K562 (cell line): ENCODE data around the gene IP6K3. TPM values are rescaled to one million over a fixed set of nuclear protein-coding genes. Genes with fewer than 3 reads are reported as not detected.

ENCODE experiments used
- CCNT2 ChIP-seq: IDR thresholded peaks from 2 replicates; pipeline ENCODE4 v1.6.1; 2011; ENCODE audit warnings: borderline replicate concordance, low read depth, mild to moderate bottlenecking, moderate library complexity, mixed read lengths, low read length; ENCODE audit not compliant: insufficient read length; ENCODE audit errors: extremely low read depth
- CHCHD3 ChIP-seq: fragments of 250-450 bp; sonication (Bioruptor Pico); IDR thresholded peaks from 2 replicates; pipeline ENCODE4 v2.1.2; 2022; ENCODE audit warnings: mild to moderate bottlenecking
- CHD4 ChIP-seq: fragments of 200-600 bp; sonication (generic); IDR thresholded peaks from 3 replicates; pipeline ENCODE4 v1.6.1; 2012; ENCODE audit warnings: low read depth, mild to moderate bottlenecking, mixed read lengths, low read length, inconsistent platforms; ENCODE audit not compliant: insufficient read depth, insufficient replicate concordance, poor library complexity, severe bottlenecking
- CSDE1 ChIP-seq, 2 experiments: fragments of 450-650 bp; IDR thresholded peaks; 2 replicates each; pipeline ENCODE4 v1.6.1; 2016; ENCODE audit warnings: mild to moderate bottlenecking in 1 of 2
- CTBP1 ChIP-seq: fragments of 450-650 bp; IDR thresholded peaks from 2 replicates; pipeline ENCODE4 v1.6.1; 2016; ENCODE audit warnings: borderline replicate concordance
- ELF2 ChIP-seq: fragments of 250-450 bp; sonication (Bioruptor Pico); IDR thresholded peaks from 2 replicates; pipeline ENCODE4 v1.5.0; 2021; ENCODE audit warnings: mild to moderate bottlenecking
- HMG20B ChIP-seq: fragments of 250-450 bp; sonication (Bioruptor Pico); IDR thresholded peaks from 2 replicates; pipeline ENCODE4 v1.5.0; 2021; ENCODE audit warnings: mild to moderate bottlenecking
- ID3 ChIP-seq, 2 experiments: fragments of 250-450 bp in 1 of 2; fragments of 450-650 bp in 1 of 2; sonication (Bioruptor Pico) in 1 of 2; IDR thresholded peaks; 2 replicates each; pipeline versions ENCODE4 v1.6.1 to v1.8.0; 2016 to 2021; ENCODE audit warnings: mild to moderate bottlenecking in 2 of 2, moderate library complexity in 2 of 2, missing compliant biosample characterization in 1 of 2, missing genetic modification characterization in 1 of 2
- MAZ ChIP-seq, 2 experiments: fragments of 450-650 bp in 1 of 2; sonication (generic) in 1 of 2; formaldehyde crosslinking; IDR thresholded peaks in 1 of 2; conservative IDR thresholded peaks in 1 of 2; 2 replicates each; pipeline versions ENCODE4 v1.4.0 to v1.5.0; 2020; ENCODE audit warnings: mild to moderate bottlenecking in 1 of 2, missing genetic modification reagents in 1 of 2
- NCOA4 ChIP-seq: fragments of 450-650 bp; IDR thresholded peaks from 2 replicates; pipeline ENCODE4 v1.6.1; 2018; ENCODE audit warnings: mild to moderate bottlenecking; ENCODE audit not compliant: partially characterized antibody
- POLR3A ChIP-seq: IDR thresholded peaks from 2 replicates; pipeline ENCODE4 v1.6.1; 2011; ENCODE audit warnings: borderline replicate concordance, mild to moderate bottlenecking, moderate library complexity; ENCODE audit not compliant: insufficient read length, insufficient read depth; ENCODE audit errors: extremely low read depth
- SIRT6 ChIP-seq: IDR thresholded peaks from one replicate; pipeline ENCODE4 v1.6.1; 2012; ENCODE audit warnings: low read depth, mild to moderate bottlenecking, control low read depth, inconsistent platforms, low read length, moderate library complexity
- TRIM25 ChIP-seq: fragments of 450-650 bp; IDR thresholded peaks from 2 replicates; pipeline ENCODE4 v1.7.0; 2016; ENCODE audit warnings: borderline replicate concordance
- WHSC1 ChIP-seq: IDR thresholded peaks from one replicate; pipeline ENCODE4 v1.6.1; 2012; ENCODE audit warnings: low read length, control low read depth, inconsistent platforms
- YY1 ChIP-seq, 3 experiments: IDR thresholded peaks; 2 replicates each; pipeline ENCODE4 v1.6.1; 2011; ENCODE audit warnings: low read length in 2 of 3, mild to moderate bottlenecking in 2 of 3, moderate library complexity in 2 of 3, borderline replicate concordance in 1 of 3, control low read depth in 1 of 3, low read depth in 1 of 3; ENCODE audit not compliant: insufficient read depth in 3 of 3, insufficient replicate concordance in 2 of 3, control insufficient read depth in 1 of 3, insufficient read length in 1 of 3; ENCODE audit errors: extremely low read depth in 1 of 3
- ZNF140 ChIP-seq: fragments of 250-450 bp; sonication (Bioruptor Pico); IDR thresholded peaks from 2 replicates; pipeline ENCODE4 v1.8.0; 2021; ENCODE audit warnings: moderate library complexity, mild to moderate bottlenecking, inconsistent platforms
- ZNF589 ChIP-seq: fragments of 200-800 bp; sonication (Bioruptor generic); IDR thresholded peaks from 2 replicates; pipeline ENCODE4 v1.6.1; 2016; ENCODE audit warnings: low read depth, missing genetic modification characterization, missing compliant biosample characterization
- polyA plus RNA-seq, 8 experiments: library from polyadenylated mRNA; depleted of rRNA in 4 of 8; stranded (reverse) in 5 of 8; unstranded in 3 of 8; fragments of >200 nt; fragmentation: Nextera tagmentation in 2 of 8; fragmentation: Illumina TruSeq in 1 of 8; extraction: Ambion mirVana in 2 of 8; extraction: Trizol in 1 of 8; gene quantifications; 2 replicates each; pipeline versions ENCODE4 v1.2.1 to v1.2.3, GENCODE V29; 2011 to 2014; ENCODE audit warnings: inconsistent platforms in 1 of 8, missing spikeins in 1 of 8
- total RNA-seq, 7 experiments: library from RNA; depleted of rRNA in 6 of 7; stranded (reverse); fragments of >200 nt in 6 of 7; fragmentation: Illumina TruSeq in 2 of 7; extraction: Trizol in 2 of 7; gene quantifications; 2 replicates each; pipeline versions ENCODE4 v1.2.1 to v1.2.3, GENCODE V29; 2011 to 2021; ENCODE audit warnings: low replicate concordance in 1 of 7
- TF ChIP-seq, protein P1 (sequence below): fragments of 250-450 bp; sonication (Bioruptor Pico); IDR thresholded peaks from 2 replicates; pipeline ENCODE4 v1.5.1; 2021; ENCODE audit warnings: mild to moderate bottlenecking
- TF ChIP-seq, protein P2 (sequence below): fragments of 450-650 bp; formaldehyde crosslinking; IDR thresholded peaks from 2 replicates; pipeline ENCODE4 v1.4.0; 2022; ENCODE audit warnings: mild to moderate bottlenecking, moderate library complexity
- TF ChIP-seq, protein P3 (sequence below): fragments of 250-450 bp; sonication (Bioruptor Pico); IDR thresholded peaks from 2 replicates; pipeline ENCODE4 v1.6.1; 2021; ENCODE audit warnings: mild to moderate bottlenecking

The IP6K3 gene
- total and polyA plus RNA-seq, 9 of the 15 experiments (the other 6 are each of a cell fraction or from before 2014, with no cell fraction given), result not detected

- TF ChIP-seq CHCHD3 (no peak), CSDE1 (IDR thresholded peaks at IDR 0.05) (no peak), NCOA4 (no peak), ZNF589 (CRISPR knock-in tag) (no peak), ID3 (CRISPR knock-in tag; IDR thresholded peaks at IDR 0.05) (no peak), ID3 (tag; IDR thresholded peaks at IDR 0.05) (no peak), HMG20B (CRISPR knock-in tag) (no peak), TRIM25 (no peak), CHD4 (no peak), WHSC1 (no peak), SIRT6 (no peak), ELF2 (CRISPR knock-in tag) (no peak), CCNT2 (no peak), YY1 (IDR thresholded peaks at IDR 0.05; ENCODE audit: borderline replicate concordance in 1 of 3, control insufficient read depth in 1 of 3, extremely low read depth in 1 of 3, insufficient read depth in 3 of 3, insufficient read length in 1 of 3, insufficient replicate concordance in 2 of 3, low read depth in 1 of 3, low read length in 2 of 3) (no peak), ZNF140 (CRISPR knock-in tag) (no peak), POLR3A (no peak), CTBP1 (peak; percentile 74), MAZ (CRISPR knock-in tag; conservative IDR thresholded peaks at IDR 0.05 in 1 of 2, IDR thresholded peaks at IDR 0.05 in 1 of 2) (peak; percentile 31 to 59; a peak in 2 of 4 replicates)
- TF ChIP-seq, protein P1, sequence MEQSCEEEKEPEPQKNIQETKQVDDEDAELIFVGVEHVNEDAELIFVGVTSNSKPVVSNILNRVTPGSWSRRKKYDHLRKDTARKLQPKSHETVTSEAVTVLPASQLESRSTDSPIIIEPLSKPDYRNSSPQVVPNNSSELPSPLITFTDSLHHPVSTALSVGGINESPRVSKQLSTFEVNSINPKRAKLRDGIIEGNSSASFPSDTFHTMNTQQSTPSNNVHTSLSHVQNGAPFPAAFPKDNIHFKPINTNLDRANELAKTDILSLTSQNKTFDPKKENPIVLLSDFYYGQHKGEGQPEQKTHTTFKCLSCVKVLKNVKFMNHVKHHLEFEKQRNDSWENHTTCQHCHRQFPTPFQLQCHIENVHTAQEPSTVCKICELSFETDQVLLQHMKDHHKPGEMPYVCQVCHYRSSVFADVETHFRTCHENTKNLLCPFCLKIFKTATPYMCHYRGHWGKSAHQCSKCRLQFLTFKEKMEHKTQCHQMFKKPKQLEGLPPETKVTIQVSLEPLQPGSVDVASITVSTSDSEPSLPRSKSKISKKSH (CRISPR knock-in tag), result no peak
- TF ChIP-seq, protein P2, sequence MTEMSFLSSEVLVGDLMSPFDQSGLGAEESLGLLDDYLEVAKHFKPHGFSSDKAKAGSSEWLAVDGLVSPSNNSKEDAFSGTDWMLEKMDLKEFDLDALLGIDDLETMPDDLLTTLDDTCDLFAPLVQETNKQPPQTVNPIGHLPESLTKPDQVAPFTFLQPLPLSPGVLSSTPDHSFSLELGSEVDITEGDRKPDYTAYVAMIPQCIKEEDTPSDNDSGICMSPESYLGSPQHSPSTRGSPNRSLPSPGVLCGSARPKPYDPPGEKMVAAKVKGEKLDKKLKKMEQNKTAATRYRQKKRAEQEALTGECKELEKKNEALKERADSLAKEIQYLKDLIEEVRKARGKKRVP, result no peak
- TF ChIP-seq, protein P3, sequence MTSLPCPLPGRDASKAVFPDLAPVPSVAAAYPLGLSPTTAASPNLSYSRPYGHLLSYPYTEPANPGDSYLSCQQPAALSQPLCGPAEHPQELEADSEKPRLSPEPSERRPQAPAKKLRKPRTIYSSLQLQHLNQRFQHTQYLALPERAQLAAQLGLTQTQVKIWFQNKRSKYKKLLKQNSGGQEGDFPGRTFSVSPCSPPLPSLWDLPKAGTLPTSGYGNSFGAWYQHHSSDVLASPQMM (CRISPR knock-in tag), result no peak
Observed at GRCh38 chr6:33672808-33673207, 73.9 kb downstream of the IP6K3 start (continued).
